Measurements from ENCODE around the gene MERTK.

GRCh38 chr2:111930409-111930808, 32.0 kb downstream of the MERTK start:
- no peak for TF ChIP-seq CTCF (conservative IDR thresholded peaks at IDR 0.05; ENCODE audit: low read depth, low read length)
- TF ChIP-seq EZH2phosphoT487 (IDR thresholded peaks at IDR 0.05; ENCODE audit: borderline replicate concordance, low read length): no peak
